22Rv1 (cell line): ENCODE results near the gene DPP6.

Experiments used
- ZFX ChIP-seq: fragments of 450-650 bp; IDR thresholded peaks from 2 replicates; pipeline ENCODE4 v1.6.1; 2017; ENCODE audit warnings: antibody characterized with exemption, borderline replicate concordance
- TF ChIP-seq, protein P1 (sequence below): fragments of 450-650 bp; IDR thresholded peaks from 2 replicates; pipeline ENCODE4 v1.5.1; 2017; ENCODE audit warnings: mild to moderate bottlenecking

GRCh38 chr7:154172236-154172635 is 120.0 kb downstream of the DPP6 start:
- TF ChIP-seq, protein P1, sequence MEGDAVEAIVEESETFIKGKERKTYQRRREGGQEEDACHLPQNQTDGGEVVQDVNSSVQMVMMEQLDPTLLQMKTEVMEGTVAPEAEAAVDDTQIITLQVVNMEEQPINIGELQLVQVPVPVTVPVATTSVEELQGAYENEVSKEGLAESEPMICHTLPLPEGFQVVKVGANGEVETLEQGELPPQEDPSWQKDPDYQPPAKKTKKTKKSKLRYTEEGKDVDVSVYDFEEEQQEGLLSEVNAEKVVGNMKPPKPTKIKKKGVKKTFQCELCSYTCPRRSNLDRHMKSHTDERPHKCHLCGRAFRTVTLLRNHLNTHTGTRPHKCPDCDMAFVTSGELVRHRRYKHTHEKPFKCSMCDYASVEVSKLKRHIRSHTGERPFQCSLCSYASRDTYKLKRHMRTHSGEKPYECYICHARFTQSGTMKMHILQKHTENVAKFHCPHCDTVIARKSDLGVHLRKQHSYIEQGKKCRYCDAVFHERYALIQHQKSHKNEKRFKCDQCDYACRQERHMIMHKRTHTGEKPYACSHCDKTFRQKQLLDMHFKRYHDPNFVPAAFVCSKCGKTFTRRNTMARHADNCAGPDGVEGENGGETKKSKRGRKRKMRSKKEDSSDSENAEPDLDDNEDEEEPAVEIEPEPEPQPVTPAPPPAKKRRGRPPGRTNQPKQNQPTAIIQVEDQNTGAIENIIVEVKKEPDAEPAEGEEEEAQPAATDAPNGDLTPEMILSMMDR, result no peak
- TF ChIP-seq ZFX, result no peak
